ENCODE data around the gene TMEM119.

The TMEM119 gene

GRCh38 chr12:108615918-108616317, 18.0 kb upstream of the TMEM119 start:
- DNase-seq: no peak

- no peak for DNase-seq
Measured at GRCh38 chr12:108614639-108615038, 16.8 kb upstream of the TMEM119 start.

DNA sequence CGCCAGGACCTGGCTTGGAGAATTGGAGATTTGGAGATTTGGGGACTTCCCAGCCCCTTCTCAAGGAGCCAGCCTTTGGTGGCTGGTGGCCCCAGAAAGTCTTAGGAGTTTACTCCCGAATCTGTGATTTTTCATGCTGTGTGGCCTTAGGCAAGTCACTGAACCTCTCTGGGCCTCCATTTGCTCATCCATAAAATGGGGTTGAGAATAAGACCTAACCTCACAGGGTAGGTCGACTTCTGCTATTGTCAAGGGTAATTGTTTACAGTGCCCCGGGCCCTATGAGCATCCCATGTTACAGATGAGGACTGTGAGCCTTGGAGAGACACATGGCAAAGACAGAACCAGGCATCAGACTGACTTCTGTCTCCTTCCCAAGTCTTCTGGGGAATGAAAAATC, 16.2 kb upstream of the TMEM119 start:
- no peak for DNase-seq

GRCh38 chr12:108613548-108613947, 15.7 kb upstream of the TMEM119 start:
- DNase-seq: no peak

GRCh38 chr12:108612788-108613282, 15.0 kb upstream of the TMEM119 start:
- DNase-seq: no peak

- peak; percentile 85 for DNase-seq
Measured at GRCh38 chr12:108611884-108612415, 14.1 kb upstream of the TMEM119 start.

DNA sequence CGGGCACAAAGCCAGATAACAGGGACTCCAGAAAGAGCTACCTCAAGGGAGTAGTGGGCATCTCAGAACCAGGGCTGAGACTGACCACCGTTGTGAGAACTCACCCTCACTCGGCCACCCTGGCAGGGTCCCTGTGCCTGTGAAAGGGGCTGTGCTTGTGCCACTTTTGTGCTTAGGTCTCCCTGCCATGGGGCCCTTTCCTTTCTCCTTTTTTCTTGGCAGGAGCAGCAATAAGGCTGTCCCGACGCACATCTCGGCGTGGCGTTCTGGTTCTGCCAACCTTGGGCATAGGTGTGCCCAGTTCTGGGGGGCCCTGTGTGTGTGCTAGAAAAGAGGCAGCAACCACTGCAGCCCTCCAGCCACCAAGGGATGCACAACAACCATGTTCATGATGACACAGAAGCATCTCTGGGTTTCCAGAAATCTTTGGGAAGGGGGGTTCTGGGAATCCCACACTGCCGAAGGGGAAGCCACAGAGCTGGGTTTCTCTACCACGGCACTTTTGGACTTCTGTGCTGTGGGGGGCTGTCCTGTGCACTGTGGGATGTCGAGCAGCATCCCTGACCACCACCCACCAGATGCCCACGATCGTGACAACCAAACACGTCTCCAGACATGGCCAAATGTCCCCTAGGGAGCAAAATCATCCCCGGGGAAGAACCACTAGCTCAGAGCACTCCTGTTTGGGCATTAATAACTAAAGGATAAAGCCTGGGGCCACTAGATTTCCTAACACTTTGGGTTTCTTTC, 13.1 kb upstream of the TMEM119 start:
- no peak for DNase-seq

- no peak for DNase-seq
Measured at GRCh38 chr12:108610336-108610815, 12.5 kb upstream of the TMEM119 start.

- DNase-seq: no peak
Measured at GRCh38 chr12:108609537-108610335, 11.9 kb upstream of the TMEM119 start.

GRCh38 chr12:108608616-108609015, 10.7 kb upstream of the TMEM119 start:
- no peak for DNase-seq

GRCh38 chr12:108607981-108608600, 10.2 kb upstream of the TMEM119 start:
- DNase-seq: no peak

GRCh38 chr12:108606492-108606891, 8.6 kb upstream of the TMEM119 start:
- no peak for DNase-seq

GRCh38 chr12:108605690-108606406, 8.0 kb upstream of the TMEM119 start:
- DNase-seq: no peak

DNA sequence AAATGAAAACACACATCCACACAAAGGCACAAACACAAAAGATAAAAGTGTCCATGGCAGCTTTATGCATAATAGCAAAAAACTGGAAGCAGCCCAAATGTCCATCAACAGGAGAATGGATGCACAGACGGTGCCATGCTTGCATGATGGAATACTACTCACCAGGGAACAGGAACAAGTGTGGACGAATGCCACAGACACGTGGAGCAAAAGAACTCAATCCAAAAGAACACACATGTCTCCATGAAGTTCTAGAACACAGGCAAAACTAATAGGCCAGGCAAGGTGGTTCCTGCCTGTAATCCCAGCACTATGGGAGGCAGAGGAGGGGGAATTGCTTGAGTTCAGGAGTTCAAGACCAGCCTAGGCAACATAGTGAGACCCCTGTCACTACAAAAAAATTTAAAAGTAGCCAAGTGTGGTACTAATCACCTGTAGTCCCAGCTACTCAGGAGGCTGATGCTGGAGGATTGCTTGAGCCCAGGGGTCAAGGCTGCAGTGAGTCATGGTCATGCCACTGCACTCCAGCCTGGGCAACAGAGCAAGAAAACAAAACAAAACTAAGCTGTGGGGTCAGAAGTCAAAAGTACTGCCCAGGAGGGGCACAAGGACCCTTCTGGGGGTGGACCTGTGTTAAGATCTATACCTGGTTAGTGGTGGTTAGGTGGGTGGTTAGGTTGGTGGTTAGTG, 7.3 kb upstream of the TMEM119 start:
- no peak for DNase-seq

DNA sequence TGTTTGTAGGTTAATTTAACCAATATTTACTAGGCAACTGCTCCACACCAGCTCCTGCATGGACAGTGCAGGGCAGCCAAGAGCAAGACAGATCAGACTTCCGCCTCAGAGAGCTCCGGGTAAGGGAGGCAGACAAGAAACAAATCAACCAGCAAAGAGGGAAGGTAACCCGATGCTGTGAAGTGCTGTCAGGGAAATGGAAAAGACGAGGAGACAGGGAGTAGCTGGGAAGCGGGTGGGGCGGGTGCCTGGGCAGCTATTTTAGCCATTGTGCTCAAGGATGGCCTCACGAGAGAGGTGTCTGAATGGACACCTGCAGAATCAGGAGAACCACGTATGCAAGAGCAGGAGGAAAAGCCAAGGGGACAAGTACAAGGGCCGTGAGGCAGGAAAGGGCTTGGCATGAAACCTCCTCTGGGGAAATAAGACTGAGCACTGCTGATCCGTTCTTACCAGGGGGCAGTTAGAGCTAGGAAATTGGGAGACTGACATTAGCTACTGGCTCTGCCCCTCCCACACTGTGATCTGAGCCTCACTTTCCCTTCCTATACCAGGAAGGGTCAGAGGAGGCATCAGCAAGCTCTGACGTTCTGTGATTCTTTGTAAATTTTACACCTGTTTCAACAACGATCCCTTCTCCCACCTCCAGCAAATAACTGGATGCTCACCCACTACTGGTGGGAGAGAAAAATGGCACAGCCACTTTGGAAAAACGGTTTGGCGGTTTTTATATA, 6.5 kb upstream of the TMEM119 start:
- DNase-seq: no peak

DNA sequence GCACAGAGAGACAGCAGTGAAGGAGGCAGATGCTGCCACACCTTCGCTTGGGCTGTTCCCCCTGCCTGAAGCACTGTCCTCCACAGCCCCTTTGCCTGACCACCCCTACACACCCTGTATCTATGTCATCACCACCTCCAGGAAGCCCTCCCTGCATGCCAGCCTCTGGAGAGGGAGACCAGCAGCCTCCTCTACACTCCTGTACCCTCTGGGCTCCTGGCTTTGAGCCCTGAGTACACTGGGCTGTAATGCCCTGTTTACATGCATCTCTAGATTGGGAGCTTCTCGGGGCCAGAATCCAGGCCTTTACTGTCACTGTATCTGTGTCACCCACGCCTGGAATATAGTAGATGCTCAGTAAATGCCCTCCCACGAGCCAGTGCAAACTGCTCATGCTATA, 5.9 kb upstream of the TMEM119 start:
- DNase-seq: no peak

DNA sequence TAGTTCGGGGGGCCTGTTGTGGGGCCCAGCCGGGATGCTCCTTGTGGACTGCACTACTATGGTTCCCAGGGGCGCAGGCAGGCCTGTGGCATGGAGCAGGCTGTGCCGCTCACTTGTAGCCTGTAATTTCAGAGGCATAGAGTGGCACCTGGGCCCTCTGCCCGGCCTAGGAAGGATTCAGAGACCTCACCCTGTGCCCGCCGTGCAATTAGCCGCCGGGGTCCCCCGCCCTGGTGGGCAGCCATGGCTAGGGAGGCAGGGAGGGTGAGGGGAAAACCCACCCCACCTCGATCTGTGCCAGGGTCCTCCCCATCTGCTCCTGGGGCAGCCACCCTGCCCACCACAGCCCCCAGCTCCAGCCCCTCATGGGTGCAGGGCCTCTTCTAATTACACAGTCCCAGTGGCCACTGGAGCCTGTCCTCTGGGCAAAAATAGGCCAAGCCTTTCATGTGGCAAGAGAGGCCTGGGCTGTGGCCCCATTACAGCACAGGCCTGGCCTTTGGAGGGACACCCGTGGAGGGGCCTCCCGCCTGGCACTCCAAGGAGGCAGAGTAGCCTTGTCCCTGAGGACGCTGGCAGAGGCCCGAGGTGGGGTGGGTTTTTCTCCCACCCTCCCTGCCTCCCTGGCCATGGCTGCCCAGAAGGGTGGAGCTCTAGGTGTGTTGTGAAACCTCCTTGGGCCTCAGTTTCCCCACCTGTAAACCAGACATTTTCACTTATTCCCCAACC, 5.3 kb upstream of the TMEM119 start:
- no peak for DNase-seq

GRCh38 chr12:108602209-108602705, 4.4 kb upstream of the TMEM119 start:
- DNase-seq: no peak

DNA sequence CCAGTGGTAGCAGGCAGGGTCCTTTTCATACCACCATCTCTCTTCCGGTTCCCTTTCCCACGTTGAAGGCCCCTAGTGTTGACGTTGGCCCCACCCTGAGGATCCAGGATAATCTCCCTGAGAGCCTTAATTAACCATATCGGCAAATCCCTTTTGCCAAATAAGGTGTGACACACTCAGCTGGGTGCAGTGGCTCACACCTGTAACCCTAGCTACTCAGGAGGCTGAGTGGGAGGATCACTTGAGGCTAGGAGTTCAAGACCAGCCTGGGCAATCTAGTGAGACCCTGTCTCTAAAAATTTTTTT, 2.8 kb upstream of the TMEM119 start:
- DNase-seq: no peak

DNA sequence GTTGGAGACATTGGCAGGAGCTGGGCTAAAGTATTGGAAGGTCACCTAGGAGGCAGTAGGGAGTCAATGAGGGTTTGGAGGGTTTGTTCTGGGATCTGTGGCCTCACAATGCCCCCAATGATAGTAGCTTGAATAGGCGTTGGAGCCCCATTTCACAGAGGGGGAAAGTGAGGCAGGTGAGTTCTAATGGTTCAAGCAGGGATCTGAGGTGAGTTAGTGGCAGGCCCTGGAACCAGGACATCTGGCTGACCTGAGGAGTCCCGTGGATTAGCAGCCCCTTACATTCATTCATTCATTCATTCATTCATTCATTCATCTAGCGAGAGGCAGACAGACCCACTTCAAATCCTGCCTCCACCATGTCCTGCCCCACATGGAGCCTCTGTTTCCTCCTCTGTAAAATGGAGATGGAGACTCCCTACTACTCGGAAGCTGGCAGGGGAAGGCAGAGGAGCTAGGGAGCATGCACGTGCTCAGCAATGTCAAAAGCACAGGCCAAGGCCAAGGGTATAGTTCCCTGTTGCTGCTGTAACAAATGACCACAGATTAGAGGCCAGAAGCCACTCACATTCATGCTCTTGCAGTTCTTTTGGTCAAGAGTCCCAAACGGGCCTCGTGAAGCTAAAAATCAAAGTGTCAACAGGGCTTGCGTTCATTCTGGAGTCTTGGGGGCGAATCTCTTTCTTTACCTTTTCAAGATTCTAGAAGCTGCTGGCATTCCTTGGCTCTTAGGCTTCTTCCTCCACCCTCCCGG, 2.2 kb upstream of the TMEM119 start:
- DNase-seq: no peak
